ENCODE results near the gene ABCC2.
"Not testable (repeated sequence)": the region's sequence is repeated elsewhere in the genome, so short reads cannot be mapped to it uniquely, and the experiment has no call there.

ABCC2 gene

GRCh38 chr10:99859585-99859984, 77.1 kb downstream of the ABCC2 start:
- Histone ChIP-seq H3K4me3 (ENCODE audit: severe bottlenecking) (no peak overlapping the region), H3K36me3 (ENCODE audit: low read depth) (no peaks in the 10 kb centered on the region), H3K4me1 (ENCODE audit: insufficient read depth, poor library complexity, severe bottlenecking) (peaks cover 6% of the 10 kb centered on the region), H3K9me3 (ENCODE audit: severe bottlenecking) (no peaks in the 10 kb centered on the region), H3K27ac (ENCODE audit: poor library complexity, severe bottlenecking) (no peak overlapping the region), H3K27me3 (ENCODE audit: insufficient read depth, poor library complexity, severe bottlenecking) (no peaks in the 10 kb centered on the region)
- ATAC-seq (ENCODE audit: low read depth) (no peak), DNase-seq (ENCODE audit: low spot score) (no peak)
- TF ChIP-seq, protein P1, sequence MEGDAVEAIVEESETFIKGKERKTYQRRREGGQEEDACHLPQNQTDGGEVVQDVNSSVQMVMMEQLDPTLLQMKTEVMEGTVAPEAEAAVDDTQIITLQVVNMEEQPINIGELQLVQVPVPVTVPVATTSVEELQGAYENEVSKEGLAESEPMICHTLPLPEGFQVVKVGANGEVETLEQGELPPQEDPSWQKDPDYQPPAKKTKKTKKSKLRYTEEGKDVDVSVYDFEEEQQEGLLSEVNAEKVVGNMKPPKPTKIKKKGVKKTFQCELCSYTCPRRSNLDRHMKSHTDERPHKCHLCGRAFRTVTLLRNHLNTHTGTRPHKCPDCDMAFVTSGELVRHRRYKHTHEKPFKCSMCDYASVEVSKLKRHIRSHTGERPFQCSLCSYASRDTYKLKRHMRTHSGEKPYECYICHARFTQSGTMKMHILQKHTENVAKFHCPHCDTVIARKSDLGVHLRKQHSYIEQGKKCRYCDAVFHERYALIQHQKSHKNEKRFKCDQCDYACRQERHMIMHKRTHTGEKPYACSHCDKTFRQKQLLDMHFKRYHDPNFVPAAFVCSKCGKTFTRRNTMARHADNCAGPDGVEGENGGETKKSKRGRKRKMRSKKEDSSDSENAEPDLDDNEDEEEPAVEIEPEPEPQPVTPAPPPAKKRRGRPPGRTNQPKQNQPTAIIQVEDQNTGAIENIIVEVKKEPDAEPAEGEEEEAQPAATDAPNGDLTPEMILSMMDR (IDR thresholded peaks at IDR 0.05; ENCODE audit: poor library complexity, severe bottlenecking): peak; percentile 38

- no peaks in the 10 kb centered on the region for H3K27me3 ChIP-seq (ENCODE audit: insufficient read depth, poor library complexity, severe bottlenecking)
- no peak overlapping the region for H3K4me3 ChIP-seq (ENCODE audit: severe bottlenecking)
- ATAC-seq (ENCODE audit: low read depth) (no peak), DNase-seq (ENCODE audit: low spot score) (no peak)
- peaks cover 6% of the 10 kb centered on the region for H3K4me1 ChIP-seq (ENCODE audit: insufficient read depth, poor library complexity, severe bottlenecking)
- no peaks in the 10 kb centered on the region for H3K36me3 ChIP-seq (ENCODE audit: low read depth)
- H3K27ac ChIP-seq (ENCODE audit: poor library complexity, severe bottlenecking): no peak overlapping the region
- TF ChIP-seq, protein P1 (IDR thresholded peaks at IDR 0.05; ENCODE audit: poor library complexity, severe bottlenecking): no peak
- no peaks in the 10 kb centered on the region for H3K9me3 ChIP-seq (ENCODE audit: severe bottlenecking)
Observed at GRCh38 chr10:99860466-99860865, 78.0 kb downstream of the ABCC2 start.

DNA sequence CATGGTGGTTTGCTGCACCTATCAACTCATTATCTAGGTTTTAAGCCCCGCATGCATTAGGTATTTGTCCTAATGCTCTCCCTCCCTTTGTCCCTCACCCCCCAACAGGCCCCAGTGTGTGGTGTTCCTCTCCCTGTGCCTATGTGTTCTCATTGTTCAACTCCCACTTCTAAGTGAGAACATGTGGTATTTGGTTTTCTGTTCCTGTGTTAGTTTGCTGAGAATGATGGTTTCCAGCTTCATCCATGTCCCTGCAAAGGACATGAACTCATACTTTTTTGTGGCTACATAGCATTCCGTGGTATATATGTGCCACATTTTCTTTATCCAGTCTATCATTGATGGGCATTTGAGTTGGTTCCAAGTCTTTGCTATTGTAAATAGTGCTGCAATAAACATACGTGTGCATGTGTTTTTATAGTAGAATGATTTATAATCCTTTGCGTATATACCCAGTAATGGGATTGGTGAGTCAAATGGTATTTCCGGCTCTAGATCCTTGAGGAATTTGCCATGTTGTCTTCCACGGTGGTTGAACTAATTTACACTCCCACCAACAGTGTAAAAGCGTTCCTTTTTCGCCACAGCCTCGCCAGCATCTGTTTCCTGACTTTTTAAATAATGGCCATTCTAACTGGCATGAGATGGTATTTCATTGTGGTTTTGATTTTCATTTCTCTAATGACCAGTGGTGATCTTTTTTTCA, 81.2 kb downstream of the ABCC2 start:
- not testable (repeated sequence) for H3K27me3 ChIP-seq (ENCODE audit: insufficient read depth, poor library complexity, severe bottlenecking); H3K36me3 ChIP-seq (ENCODE audit: low read depth); DNase-seq (ENCODE audit: low spot score); H3K4me1 ChIP-seq (ENCODE audit: insufficient read depth, poor library complexity, severe bottlenecking); H3K4me3 ChIP-seq (ENCODE audit: severe bottlenecking); H3K9me3 ChIP-seq (ENCODE audit: severe bottlenecking)
- ATAC-seq (ENCODE audit: low read depth): peak; percentile 72
- peak overlapping the region; percentile 37 for H3K27ac ChIP-seq (ENCODE audit: poor library complexity, severe bottlenecking)

DNA sequence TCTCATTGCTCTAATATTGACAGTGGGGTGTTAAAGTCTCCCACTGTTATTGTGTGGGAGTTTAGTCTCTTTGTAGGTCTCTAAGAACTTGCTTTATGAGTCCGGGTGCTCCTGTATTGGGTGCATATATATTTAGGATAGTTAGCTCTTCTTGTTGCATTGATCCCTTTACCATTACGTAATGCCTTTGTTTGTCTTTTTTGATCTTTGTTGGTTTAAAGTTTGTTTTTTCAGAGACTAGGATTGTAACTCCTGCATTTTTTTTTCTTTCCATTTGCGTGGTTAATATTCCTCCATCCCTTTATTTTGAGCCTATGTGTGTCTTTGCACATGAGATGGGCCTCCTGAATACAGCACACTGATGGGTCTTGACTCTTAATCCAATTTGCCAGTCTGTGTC, 84.8 kb downstream of the ABCC2 start:
- H3K4me3 ChIP-seq (ENCODE audit: severe bottlenecking); ATAC-seq (ENCODE audit: low read depth); H3K9me3 ChIP-seq (ENCODE audit: severe bottlenecking); H3K27ac ChIP-seq (ENCODE audit: poor library complexity, severe bottlenecking); H3K27me3 ChIP-seq (ENCODE audit: insufficient read depth, poor library complexity, severe bottlenecking); H3K36me3 ChIP-seq (ENCODE audit: low read depth); H3K4me1 ChIP-seq (ENCODE audit: insufficient read depth, poor library complexity, severe bottlenecking); DNase-seq (ENCODE audit: low spot score): not testable (repeated sequence)

DNA sequence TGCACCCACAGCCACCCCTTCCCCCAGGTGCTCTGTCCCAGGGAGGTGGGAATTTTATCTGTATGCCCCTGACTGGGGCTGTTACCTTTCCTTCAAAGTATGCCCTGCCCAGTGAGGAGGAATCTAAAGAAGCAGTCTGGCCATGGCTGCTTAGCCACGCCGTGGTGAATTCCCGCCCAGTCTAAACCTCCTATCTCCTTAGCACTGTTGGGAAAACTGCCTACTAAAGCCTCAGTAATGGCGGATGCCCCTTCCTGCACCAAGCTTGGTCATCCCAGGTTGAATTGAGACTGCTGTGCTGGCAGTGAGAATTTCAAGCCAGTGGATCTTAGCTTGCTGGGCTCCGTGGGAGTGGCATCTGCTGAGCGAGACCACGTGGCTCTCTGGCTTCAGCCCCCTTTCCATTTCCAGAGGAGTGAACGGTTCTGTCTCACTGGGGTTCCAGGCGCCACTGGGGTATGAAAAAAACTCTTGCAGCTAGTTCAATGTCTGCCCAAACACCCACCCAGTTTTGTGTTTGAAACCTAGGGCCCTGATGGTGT, 87.2 kb downstream of the ABCC2 start:
- Histone ChIP-seq H3K4me3 (ENCODE audit: severe bottlenecking) (no peak overlapping the region), H3K36me3 (ENCODE audit: low read depth) (no peaks in the 10 kb centered on the region)

More for the DNA sequence above, 87.2 kb downstream of the ABCC2 start:
- TF ChIP-seq, protein P1 (IDR thresholded peaks at IDR 0.05; ENCODE audit: poor library complexity, severe bottlenecking): no peak
- DNase-seq (ENCODE audit: low spot score) (no peak), ATAC-seq (ENCODE audit: low read depth) (no peak)
- Histone ChIP-seq H3K4me1 (ENCODE audit: insufficient read depth, poor library complexity, severe bottlenecking) (no peaks in the 10 kb centered on the region), H3K27me3 (ENCODE audit: insufficient read depth, poor library complexity, severe bottlenecking) (no peaks in the 10 kb centered on the region), H3K9me3 (ENCODE audit: severe bottlenecking) (no peaks in the 10 kb centered on the region), H3K27ac (ENCODE audit: poor library complexity, severe bottlenecking) (no peak overlapping the region)

Data from RWPE2 (cell line).